Ishikawa (cell line): ENCODE data around the gene CIZ1.

ENCODE experiments used
- CEBPB ChIP-seq: IDR thresholded peaks from 2 replicates; pipeline ENCODE4 v1.6.1; 2012
- CREB1 ChIP-seq: IDR thresholded peaks from 2 replicates; pipeline ENCODE4 v1.6.1; 2012; ENCODE audit warnings: low read depth
- EGR1 ChIP-seq: IDR thresholded peaks from 2 replicates; pipeline ENCODE4 v1.6.1; 2012
- EP300 ChIP-seq: IDR thresholded peaks from 2 replicates; pipeline ENCODE4 v1.6.1; 2012; ENCODE audit warnings: borderline replicate concordance
- FOXM1 ChIP-seq: IDR thresholded peaks from 2 replicates; pipeline ENCODE4 v1.6.1; 2012; ENCODE audit warnings: low read depth, borderline replicate concordance
- MAX ChIP-seq: IDR thresholded peaks from 2 replicates; pipeline ENCODE4 v1.6.1; 2012
- NFIC ChIP-seq: IDR thresholded peaks from 2 replicates; pipeline ENCODE4 v1.6.1; 2012
- RAD21 ChIP-seq: IDR thresholded peaks from 2 replicates; pipeline ENCODE4 v1.6.1; 2012; ENCODE audit warnings: low read depth
- REST ChIP-seq: IDR thresholded peaks from 2 replicates; pipeline ENCODE4 v1.6.1; 2012; ENCODE audit warnings: low read depth, mild to moderate bottlenecking
- TAF1 ChIP-seq: IDR thresholded peaks from 2 replicates; pipeline ENCODE4 v1.6.1; 2012; ENCODE audit warnings: low read depth, mild to moderate bottlenecking
- TCF12 ChIP-seq: IDR thresholded peaks from 2 replicates; pipeline ENCODE4 v1.6.1; 2012; ENCODE audit warnings: low read depth
- TEAD4 ChIP-seq: IDR thresholded peaks from 2 replicates; pipeline ENCODE4 v1.6.1; 2012
- USF1 ChIP-seq: IDR thresholded peaks from 2 replicates; pipeline ENCODE4 v1.6.1; 2012
- YY1 ChIP-seq: IDR thresholded peaks from 2 replicates; pipeline ENCODE4 v1.6.1; 2012; ENCODE audit warnings: low read depth
- ZBTB7A ChIP-seq: IDR thresholded peaks from 2 replicates; pipeline ENCODE4 v1.6.1; 2012; ENCODE audit warnings: low read depth

CIZ1 gene

GRCh38 chr9:128122809-128123175 lies 68.6 kb downstream of the CIZ1 start:
- TF ChIP-seq CREB1 (no peak), USF1 (no peak), REST (no peak), TEAD4 (no peak), TCF12 (no peak), CEBPB (no peak), ZBTB7A (no peak), NFIC (no peak), EGR1 (no peak), YY1 (no peak), RAD21 (no peak), FOXM1 (no peak)

- TF ChIP-seq TEAD4 (no peak), REST (no peak), YY1 (no peak), TAF1 (no peak), EP300 (no peak), TCF12 (no peak), MAX (no peak), ZBTB7A (no peak), FOXM1 (no peak), NFIC (no peak), USF1 (no peak), EGR1 (no peak), CEBPB (no peak), CREB1 (no peak), RAD21 (no peak)
These were observed 69.2 kb downstream of the CIZ1 start for GRCh38 chr9:128121924-128122808.

- TF ChIP-seq EGR1 (no peak), NFIC (no peak), ZBTB7A (no peak), USF1 (no peak), REST (no peak), TAF1 (no peak), MAX (no peak), TCF12 (no peak), YY1 (no peak), CREB1 (no peak), CEBPB (no peak), EP300 (no peak), RAD21 (no peak)
These were observed 69.9 kb downstream of the CIZ1 start for GRCh38 chr9:128121466-128121810.

GRCh38 chr9:128120741-128121465 lies 70.5 kb downstream of the CIZ1 start:
- no peak for TF ChIP-seq EP300
- TF ChIP-seq RAD21 = no peak
- TF ChIP-seq TCF12 = no peak
- no peak for TF ChIP-seq TAF1
- TF ChIP-seq CREB1 = no peak
- no peak for TF ChIP-seq NFIC
- no peak for TF ChIP-seq FOXM1
- no peak for TF ChIP-seq TEAD4
- TF ChIP-seq USF1 = no peak
- no peak for TF ChIP-seq ZBTB7A
